Activated CD8-positive, alpha-beta memory T cell treated with anti-CD3 and anti-CD28 coated beads, Interleukin-2, amount 50 U/mL, for 24 hours (primary cell): ENCODE results near the gene HOXD10.

Experiments
- DNase-seq: peaks from one replicate; pipeline ENCODE4 v3.0.0-alpha.2; 2020; ENCODE audit errors: extremely low read depth

Gene HOXD10

GRCh38 chr2:176151442-176152287 lies 35.1 kb downstream of the HOXD10 start, which contains the start of gene HOXD4:
Gene HOXD4, plus strand, starts transcription at chr2:176151550. Its CDS starts 84 bp downstream, at chr2:176151634.
- DNase-seq = no peak

GRCh38 chr2:176152350-176153181 lies 36.0 kb downstream of the HOXD10 start:
- no peak for DNase-seq

- DNase-seq = no peak
Measured at GRCh38 chr2:176154576-176155252, 38.1 kb downstream of the HOXD10 start.

- no peak for DNase-seq
Measured at GRCh38 chr2:176155356-176156044, 38.9 kb downstream of the HOXD10 start.

- no peak for DNase-seq
Measured at GRCh38 chr2:176156301-176156806, 39.8 kb downstream of the HOXD10 start.

GRCh38 chr2:176156807-176157498 lies 40.4 kb downstream of the HOXD10 start, which contains the start of gene HOXD3:
Gene HOXD3, plus strand, starts transcription at chr2:176157307. Its CDS starts 11,808 bp downstream, at chr2:176169115.
- no peak for DNase-seq

- DNase-seq = no peak
Measured at GRCh38 chr2:176157499-176158185, 41.1 kb downstream of the HOXD10 start.

GRCh38 chr2:176158186-176158591 lies 41.6 kb downstream of the HOXD10 start:
- DNase-seq = no peak

- no peak for DNase-seq
Measured at GRCh38 chr2:176158855-176159662, 42.5 kb downstream of the HOXD10 start.

GRCh38 chr2:176159663-176160250 lies 43.2 kb downstream of the HOXD10 start:
- no peak for DNase-seq

- DNase-seq = no peak
Measured at GRCh38 chr2:176160251-176160985, 43.8 kb downstream of the HOXD10 start.

- DNase-seq = no peak
Measured at GRCh38 chr2:176160986-176161824, 44.6 kb downstream of the HOXD10 start.

GRCh38 chr2:176161825-176162626 lies 45.4 kb downstream of the HOXD10 start:
- DNase-seq = no peak

- DNase-seq = no peak
Measured at GRCh38 chr2:176162911-176163671, 46.5 kb downstream of the HOXD10 start.

- DNase-seq = no peak
Measured at GRCh38 chr2:176163672-176164056, 47.1 kb downstream of the HOXD10 start.
